ENCODE data around the gene NYAP2.

NYAP2 gene

DNA sequence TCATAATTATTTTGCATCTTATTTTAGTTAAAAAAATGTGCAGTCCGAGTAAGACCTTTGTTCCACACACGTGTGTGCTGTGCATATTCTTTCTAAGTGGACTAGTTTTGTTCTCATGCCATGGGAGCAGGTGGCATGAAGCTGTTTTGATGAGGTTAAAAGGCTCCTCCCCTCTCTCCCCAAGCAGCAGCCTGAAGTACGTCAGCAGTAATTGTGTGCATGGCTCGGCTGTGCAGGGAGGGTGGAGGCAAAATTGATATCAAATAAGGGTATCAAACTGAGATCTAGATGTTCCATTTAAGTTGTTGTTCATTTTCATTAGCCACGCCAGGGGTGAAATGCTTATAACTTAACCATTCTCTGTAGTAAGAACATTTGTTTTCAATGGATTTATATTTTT is at the start of gene NYAP2:
NYAP2 (plus strand) TSS at position 207 of the 400 bp plus-strand sequence. CDS start 9,171 bp downstream, outside the sequence.
- intact Hi-C loops (cut with DNase I): no loop called here
- DNase-seq: peak in 6 of 10 donors; percentile 17 to 83 (median 41)

DNA sequence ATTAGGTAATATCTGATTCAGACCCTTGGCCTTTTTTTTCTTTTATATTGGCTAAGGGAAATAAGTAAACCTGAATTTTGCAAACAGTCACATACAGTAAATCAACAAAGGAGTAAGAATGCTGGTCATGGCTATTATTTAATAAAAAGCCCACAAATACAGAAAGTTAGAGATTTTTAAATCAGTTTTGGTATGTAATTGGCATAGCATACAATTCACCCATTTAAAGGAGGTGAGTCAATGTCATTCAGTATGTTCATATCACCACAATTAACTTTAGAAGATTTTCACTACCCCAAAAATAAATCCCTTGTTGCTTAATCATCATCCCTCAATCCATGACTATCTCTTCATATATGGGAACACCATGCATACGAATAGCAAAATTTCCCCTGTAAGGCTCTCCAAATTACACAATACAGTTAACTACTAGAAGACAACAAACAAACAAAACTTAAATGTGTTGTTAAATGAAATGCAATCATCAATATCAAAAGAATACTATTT is 45.9 kb upstream of the NYAP2 start:
- no peak for DNase-seq
- intact Hi-C loops (cut with DNase I): no loop called here

DNA sequence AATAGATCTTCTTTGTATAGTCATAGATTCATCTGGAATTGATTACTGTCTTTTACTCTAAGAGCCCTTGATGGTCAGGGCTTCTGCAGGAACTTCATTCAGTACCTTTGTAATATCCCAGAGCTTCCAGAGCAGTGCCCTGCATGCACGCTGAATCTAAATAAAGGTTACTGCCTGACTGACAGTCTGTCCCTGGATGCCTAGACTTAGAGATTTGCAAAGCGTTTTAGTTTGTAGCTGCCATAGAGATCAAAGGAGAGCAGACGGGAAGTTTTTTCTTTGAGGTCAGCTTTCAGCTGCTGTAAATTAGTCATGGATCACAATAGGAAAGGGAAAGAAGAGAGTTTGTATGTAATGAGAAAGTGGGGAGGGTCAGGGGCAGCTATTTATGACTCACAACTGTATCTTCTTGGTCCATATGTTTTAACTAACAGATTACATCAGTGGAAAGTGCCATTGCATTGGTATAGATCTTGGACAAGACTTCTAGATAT is 45.2 kb upstream of the NYAP2 start:
- intact Hi-C loops (cut with DNase I): no loop called here
- no peak for DNase-seq

DNA sequence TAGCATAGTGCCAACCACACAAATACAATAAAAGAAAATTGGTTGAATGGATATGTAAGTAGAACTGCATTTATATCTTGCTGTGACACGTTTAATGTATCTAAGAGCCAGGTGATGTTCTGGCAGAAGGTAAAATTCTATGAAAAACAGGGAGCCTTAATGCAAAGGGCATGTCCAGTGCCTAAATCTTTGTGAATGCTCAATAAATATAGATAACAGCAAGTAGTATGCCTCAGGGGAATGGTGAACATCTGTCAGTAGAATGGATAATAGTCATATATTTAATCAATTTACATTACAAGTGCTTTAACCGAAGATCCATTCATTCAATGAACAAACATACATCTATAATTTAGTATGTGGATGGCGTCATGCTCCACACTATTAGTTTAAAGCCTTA is 43.7 kb upstream of the NYAP2 start:
- intact Hi-C loops (cut with DNase I): no loop called here
- no peak for DNase-seq

DNA sequence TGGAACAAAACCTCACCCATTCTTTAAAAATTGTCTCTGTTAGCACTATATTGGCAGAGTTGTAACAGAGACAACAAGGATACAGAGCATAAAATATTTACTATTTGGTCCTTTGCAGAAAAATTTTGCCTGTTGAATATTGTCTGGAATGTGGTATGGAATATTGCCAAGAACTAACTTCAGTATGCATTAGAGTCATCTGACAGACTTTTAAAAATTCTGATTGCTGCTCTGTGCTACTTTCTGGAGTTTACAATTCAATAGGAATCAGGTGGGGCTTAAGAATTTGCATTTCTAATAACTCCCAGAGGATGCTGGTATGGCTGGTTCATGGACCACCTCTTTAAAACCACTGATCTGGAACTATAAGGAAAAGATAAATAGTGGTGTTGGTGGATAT is 32.8 kb upstream of the NYAP2 start:
- no peak for DNase-seq
- intact Hi-C loops (cut with DNase I): no loop called here

DNA sequence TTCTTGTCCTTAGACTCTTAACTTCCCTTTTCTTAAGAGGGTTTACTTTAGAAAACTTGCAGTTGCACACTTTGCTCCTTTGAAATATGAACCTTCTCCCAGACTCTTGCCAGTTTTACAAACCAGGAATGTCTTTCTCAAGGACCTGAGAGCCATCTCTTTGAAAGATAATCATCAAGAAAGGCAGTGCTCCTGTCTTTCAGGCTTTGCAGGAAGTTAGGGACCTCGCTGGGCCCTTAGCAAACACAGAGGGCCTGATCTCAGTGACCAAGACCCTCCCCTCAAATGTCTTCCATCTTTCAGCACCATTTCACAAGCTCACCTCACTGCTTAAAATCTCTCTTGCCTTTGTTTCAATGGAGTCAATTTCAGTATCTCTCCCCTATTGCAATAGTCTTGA is 32.0 kb upstream of the NYAP2 start:
- no peak for DNase-seq
- intact Hi-C loops (cut with DNase I): no loop called here

DNA sequence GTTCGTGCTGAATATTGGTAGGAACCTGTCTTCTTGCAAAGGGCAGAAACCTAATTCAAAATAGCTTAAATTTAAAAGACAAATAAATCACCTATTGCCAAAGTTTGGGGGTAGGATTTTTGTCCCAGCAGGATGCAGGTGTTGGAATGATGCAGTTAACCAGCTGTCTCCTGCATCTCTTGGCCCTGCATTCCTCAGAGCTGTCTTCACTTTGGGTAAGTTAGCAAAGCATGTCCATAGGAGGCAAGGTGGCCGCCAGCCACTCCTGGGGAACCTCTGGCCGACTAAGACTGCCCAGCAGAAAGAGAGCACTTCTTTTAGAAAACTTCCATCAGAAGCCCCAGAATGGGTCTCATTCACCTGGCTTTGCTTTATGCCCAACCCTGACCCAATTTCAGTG is 20.5 kb upstream of the NYAP2 start:
- DNase-seq: no peak
- intact Hi-C loops (cut with DNase I): no loop called here

DNA sequence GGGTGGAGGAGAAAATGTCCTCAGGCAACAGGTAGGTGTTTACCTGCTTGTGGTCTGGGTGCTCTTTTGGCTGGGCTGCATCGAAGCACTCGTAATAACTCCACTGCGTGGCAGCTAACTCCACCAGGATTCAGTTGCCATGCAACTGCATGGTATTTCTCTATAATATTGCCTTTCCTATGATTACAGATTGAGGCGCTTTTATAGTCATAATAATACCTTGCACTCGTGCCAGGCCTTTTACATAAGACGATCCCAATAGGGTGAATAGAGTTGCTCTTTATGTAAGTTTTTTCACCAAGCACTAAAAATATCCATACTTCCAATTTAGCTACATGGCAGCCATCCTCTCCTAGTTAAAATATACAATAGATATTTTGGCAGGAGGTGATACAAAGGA is 19.7 kb upstream of the NYAP2 start:
- intact Hi-C loops (cut with DNase I): no loop called here
- DNase-seq: peak in 1 of 10 donors; percentile 57

DNA sequence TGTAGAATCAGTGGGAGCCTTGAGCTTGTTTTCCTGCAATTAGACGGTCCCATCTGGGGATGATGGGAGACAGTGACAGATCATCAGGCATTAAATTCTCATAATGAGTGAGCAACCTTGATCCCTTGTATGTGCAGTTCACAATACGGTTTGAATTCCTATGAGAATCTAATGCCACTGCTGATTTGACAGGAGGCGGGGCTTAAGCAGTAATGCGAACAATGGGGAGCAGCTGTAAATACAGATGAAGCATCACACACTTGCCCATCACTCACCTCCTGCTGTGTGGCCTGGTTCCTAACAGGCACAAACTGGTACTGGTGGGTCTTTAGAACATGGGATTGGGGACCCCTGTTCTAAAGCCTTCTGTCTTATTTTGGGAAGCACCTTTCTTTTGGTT is 17.9 kb upstream of the NYAP2 start:
- intact Hi-C loops (cut with DNase I): no loop called here
- DNase-seq: no peak

DNA sequence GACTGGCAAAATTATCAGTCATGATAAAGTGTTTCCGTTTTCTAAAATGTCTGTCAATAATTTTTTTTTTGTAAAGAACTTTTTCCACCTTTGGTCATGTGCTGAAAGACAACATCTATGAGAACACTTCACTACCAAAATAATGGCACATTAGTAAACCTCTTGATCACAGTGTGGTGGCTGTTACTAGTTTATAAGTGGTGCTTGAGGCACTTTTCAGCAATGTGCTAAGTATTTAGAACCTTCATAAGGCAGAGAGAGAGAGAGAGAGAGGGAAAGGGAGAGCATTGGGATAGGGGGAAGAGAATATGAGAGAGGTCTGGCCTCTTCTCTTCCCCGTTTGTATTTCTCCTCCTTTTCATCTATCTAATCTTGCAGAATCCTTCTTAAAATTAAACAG is 1.1 kb upstream of the NYAP2 start:
- no peak for DNase-seq
- intact Hi-C loops (cut with DNase I): no loop called here

DNA sequence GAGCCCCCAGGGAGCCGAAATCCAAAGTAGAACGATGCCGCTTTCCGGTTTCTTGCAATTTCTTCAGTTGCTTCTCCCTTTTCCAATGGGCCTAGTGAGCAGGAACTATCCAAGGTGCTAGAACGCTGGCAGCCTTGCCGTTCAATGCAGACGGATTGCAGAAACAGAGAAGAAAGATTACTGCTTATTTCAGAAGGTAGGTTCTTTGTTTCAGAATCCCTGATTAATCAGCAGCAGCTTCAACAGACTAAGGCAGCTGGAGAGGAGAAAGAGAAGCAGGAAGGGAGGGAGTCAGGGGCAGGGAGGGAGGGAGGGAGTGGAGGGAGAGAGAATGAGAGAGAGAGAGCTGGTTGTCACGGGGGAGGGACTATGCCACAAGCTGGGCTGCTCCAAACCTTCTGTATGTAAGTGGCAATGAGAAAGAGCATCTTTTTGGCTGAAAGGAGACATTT is 576 bp downstream of the NYAP2 start:
- DNase-seq: peak; percentile 17 to 83 (median 34)
- intact Hi-C loops (cut with DNase I): no loop called here

DNA sequence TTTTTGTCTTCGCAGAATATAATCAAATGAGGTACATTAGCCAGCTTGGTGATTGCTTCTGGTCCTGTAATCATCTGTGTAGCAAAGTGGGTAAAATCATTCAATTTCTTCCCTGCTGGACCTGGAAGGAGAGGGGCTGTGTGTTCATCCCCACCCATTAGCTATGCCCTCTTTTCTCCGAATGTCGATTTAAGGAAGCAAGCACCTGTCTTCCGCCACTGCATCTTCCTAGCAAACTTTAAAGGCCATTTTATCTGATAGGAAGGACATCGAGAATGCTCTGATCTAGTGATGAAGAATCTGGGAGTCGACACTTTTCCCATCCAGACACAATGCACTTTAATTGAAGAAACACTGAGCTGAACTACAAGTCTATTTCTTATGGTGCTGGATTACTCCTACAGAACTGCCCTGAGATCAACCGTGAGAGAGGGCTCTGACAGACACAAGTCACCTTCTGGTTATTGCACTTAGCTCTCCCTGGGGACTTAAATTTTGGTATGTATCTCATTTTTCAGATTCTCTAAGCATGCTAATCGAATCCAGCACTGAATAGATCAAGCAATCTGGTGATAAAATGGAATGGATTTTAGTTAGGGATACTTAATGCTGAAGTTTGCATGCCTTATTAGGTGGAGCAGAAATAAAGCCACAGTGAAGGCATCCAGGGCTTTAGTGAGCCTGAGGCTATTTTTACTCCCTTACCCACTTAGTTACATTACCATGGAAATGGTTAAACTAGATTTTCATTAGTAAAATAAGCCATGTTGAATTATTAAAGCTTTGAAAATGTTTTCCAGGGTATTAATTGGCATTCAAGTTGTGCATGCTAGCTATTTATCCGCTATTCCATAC is 1.3 kb downstream of the NYAP2 start:
- intact Hi-C loops (cut with DNase I): no loop called here
- DNase-seq: no peak

DNA sequence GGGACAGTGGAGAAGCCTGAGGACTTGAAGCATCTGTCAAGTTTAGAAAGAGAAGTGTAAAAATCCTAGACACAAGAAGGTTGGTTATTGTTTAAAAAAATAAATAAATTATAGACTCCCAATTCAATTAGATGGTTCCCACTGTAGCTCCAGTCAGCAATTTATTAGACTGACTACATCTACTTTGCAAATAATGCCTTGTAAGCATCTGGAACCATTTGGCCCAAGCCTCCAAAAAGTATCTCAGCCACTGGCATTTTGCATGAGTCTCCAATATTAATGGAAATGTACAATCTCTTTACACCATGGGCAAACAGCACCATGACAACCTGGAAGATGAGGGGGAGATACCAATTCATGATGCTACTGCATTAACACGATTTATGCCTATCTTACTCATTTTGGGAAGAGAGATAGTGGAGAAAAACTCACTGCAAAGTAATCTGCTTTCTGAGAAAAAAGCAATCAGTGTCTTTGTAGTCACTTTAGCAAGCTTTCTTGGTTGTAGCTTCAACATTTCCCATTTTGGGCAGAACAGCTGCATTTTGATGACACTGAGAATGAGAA is 2.8 kb downstream of the NYAP2 start:
- DNase-seq: no peak
- intact Hi-C loops (cut with DNase I): no loop called here

DNA sequence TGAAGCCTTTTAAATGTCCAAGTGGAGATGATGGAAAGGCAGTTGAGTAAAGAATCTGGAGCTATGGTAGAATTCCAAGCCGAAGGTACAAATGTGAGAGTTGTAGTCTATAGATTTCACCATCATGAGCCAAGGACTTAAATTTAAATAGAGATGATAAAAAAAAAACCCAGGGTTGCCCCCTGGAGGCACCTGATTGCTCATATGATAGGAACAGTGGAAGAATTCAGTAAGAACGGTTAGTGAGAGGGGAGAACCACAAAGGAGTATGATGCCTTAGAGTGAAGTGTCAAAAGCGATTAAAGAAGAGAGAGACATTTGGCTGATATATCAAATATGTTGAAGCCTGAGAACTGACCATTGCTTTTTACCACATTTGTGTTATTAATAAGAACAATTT is 11.9 kb downstream of the NYAP2 start:
- intact Hi-C loops (cut with DNase I): no loop called here
- no peak for DNase-seq

DNA sequence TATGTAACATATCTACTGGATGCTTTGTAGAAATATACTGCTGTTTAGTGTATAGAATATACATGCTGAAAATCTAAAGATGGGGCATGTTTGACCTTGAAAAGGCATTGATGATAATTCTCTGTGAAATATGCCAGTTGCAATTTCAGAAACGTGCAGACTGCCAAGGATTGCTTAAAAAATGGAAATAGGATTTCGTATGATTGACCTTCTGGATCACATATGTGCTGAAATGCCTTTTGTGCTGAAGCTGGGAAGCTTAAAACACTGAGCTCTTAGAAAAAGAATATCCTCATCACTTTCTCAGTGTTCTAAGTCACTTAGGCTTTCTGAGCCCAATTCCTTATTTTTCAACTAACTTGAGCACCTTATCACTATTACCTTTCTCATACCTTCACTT is 14.3 kb downstream of the NYAP2 start:
- DNase-seq: no peak
- intact Hi-C loops (cut with DNase I): no loop called here

DNA sequence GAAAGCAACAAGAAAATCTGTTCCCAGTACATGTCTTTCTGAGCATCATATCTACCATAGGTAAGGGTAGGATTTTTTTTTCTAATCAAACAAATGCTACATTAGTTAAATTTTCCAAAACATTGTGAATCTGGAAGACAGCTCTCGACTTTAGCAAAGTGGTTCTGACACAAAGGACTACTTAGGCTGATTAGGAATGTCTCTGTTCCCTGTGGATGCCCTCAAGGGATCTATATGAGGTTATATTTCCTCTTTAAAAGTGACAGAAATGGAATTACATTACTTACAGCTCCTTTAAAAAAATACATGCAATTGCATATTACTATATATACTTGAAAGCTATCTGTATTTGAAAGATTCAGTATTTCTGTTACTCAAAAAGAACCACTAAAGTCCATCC is 15.4 kb downstream of the NYAP2 start:
- no peak for DNase-seq
- intact Hi-C loops (cut with DNase I): no loop called here

DNA sequence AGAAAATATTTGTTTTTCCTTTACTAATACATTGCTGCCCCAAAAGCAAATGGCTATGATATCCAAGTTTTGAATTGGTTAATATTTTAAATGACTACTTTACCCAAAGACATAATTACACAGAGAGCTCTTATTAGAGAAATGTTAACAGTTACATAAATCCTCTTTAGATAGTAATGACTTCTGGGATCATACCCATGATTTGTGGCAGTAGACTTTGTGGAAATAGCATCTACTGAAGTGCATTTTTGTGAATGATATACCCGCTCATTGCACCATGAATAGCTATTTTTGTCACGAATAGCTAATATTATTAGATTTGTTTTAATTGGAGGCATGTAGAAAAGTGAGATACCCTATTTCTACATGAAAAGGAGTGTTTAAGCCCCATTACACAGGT is 15.8 kb downstream of the NYAP2 start:
- DNase-seq: no peak
- intact Hi-C loops (cut with DNase I): no loop called here

DNA sequence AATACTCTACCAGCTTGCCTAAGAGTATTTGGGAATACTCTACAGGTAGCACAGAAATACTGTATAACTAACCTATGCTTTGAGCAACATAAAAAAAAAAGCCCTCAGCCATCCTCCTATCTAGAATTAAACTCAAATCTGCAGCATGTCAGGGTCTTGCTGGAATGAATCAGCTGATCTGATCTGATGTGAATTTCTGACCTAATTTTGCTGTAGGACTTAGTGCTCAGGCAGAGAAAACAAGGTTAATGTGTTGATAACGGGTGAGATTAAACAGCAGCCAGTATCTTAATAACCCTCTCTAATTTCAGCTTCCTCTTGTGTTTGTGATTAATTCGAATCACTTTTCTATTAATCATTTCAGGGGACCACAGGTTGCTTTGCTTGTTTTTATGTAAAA is 16.3 kb downstream of the NYAP2 start:
- intact Hi-C loops (cut with DNase I): no loop called here
- no peak for DNase-seq

DNA sequence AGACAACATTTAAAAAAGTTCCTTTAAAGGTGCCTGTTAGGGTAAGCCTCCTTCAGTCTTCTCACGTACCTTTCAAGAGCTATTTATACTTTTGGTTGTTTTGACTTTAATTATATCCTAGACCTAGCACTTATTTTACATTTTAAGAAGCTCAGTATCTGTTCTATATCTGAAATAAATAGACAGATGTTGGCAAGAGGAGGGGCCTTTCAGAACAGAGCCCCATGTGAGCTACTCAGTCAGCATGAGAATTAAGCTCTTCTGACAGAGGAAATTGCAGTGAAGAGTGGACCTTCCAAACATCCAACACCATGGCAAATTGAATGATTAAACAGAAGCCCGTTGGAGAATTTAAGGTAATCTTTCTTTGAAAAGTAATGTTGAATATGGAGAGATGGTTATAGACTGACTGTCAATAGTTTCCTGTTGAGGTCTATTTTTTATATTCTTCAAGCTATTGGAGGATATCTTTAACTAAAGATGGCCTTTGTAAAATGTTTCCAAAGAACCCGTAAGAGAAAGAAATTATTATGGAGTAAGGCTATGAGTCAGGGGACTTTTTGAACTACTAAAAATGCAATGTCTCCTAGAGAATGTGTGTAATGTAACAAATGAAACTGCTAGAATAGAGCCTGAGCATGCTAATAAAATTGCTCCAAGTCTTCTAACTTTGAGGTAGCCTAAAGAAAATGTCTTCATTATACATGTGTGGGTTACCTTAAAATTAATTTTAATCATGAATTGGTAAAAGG is 17.3 kb downstream of the NYAP2 start:
- DNase-seq: no peak
- intact Hi-C loops (cut with DNase I): no loop called here

DNA sequence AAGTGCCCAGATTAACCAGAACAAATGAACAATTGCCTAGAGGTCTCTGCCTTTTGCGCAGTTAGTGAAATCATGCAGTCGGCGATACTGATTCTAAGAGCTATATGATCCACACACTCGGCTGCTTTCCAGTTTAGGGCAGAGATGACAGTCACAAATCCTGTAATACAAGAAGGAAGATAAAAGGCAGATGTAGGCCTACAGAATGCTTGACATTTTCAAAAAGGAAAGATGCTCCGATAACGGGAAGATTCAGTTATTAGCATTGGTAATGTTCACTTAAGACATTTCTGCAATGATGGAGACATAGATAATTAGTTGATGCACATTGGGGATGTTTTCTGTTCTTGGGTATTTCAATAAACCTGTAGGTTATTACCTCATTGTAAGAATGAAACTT is 19.5 kb downstream of the NYAP2 start:
- no peak for DNase-seq
- intact Hi-C loops (cut with DNase I): no loop called here

DNA sequence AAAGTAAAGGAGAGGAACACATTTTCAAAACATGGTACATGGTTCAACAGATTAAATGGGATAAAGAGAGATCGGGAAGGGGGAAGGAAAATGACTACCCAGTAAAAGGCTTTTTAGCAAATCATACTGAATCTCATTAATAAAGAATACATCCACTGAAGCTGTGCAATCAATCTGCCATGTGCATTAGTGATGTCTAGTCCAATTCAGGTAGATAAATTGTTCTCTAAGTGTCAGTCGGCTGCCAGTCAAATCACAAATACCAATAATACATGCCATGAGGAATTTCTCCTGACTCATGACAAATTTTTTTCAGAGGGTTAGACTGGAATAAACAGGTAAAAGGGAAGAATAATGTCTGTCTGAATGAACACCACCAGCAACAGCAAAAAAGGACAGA is 22.6 kb downstream of the NYAP2 start:
- no peak for DNase-seq
- intact Hi-C loops (cut with DNase I): no loop called here

Data from posterior cingulate gyrus (tissue), 11 donors.